SK-MEL-5 (cell line): ENCODE measurements around the gene OR52B2. TPM values are rescaled to one million over a fixed set of nuclear protein-coding genes. Genes with fewer than 3 reads are reported as not detected.

ENCODE experiments used
- DNase-seq: peaks from one replicate; pipeline ENCODE4 v3.0.0-alpha.2; 2016; ENCODE audit warnings: low read depth, low spot score
- in situ Hi-C: cut with HindIII; loops from 2 replicates; pipeline ENCODE4 v1.10.0; 2016; ENCODE audit warnings: low sequenced_read_pairs, high pct_unique_total_duplicates, low pct_unique_long_range_greater_than_20kb
- polyA plus RNA-seq, 2 experiments: library from polyadenylated mRNA; depleted of rRNA; stranded (reverse); fragments of >200 nt; gene quantifications; 2 replicates each; pipeline ENCODE4 v1.2.3, GENCODE V29; 2015
- total RNA-seq: library from RNA; depleted of rRNA; stranded (reverse); fragments of >200 nt; shearing (Covaris generic); gene quantifications from 2 replicates; pipeline ENCODE4 v1.2.3, GENCODE V29; 2014; rRNA removed

Gene OR52B2
- not detected in 2 replicates for total RNA-seq
- not detected in 2 replicates for polyA plus RNA-seq (2015; cell fraction: cytosol; rRNA removed)
- not detected in 2 replicates for polyA plus RNA-seq (2015; cell fraction: nucleus; rRNA removed)

DNA sequence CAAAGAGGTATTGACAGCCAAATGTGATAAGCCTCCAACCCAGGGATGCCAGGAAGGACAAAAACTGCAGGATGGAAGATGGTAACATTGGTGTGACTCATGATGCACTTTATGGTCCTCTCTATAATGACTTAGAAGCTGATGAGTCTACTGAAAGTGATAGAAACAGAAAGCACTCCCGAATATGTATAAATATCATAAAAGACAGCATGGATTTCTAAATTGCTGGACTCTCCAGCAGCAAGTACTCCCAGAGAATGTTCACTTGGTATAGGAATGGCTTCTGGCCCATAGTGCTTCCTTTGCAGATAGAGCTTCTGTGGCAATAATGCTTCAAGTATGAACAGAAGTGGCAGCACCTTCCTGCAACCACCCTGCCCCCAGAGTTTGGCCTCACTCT is at the start of gene OR52B2:
Gene OR52B2, minus strand, starts transcription at position 101 of the 400 bp plus-strand sequence. Its CDS starts 0 bp downstream, at position 101.
- in situ Hi-C loops, result no loop called here
- no peak for DNase-seq

DNA sequence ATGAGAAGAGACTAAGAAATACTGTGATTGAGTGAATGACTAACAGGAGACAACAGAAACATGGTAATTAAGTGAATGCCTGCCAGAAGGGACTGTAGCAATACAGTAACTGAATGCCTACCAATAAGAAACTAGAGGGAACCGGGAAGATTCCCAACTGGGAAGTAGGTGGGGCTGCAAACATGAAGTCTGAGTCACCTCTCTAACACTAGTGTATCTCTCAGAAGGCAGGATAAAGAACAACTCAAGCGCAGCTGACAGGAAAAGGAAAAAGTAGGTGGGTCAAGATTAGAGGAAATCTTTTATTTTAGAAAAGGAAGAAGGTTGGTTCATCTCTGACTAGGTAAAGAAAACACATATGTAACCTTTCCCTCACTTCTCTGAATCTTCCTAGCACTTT is 49.2 kb upstream of the OR52B2 start:
- DNase-seq, result no peak
- in situ Hi-C loops, result no loop called here

DNA sequence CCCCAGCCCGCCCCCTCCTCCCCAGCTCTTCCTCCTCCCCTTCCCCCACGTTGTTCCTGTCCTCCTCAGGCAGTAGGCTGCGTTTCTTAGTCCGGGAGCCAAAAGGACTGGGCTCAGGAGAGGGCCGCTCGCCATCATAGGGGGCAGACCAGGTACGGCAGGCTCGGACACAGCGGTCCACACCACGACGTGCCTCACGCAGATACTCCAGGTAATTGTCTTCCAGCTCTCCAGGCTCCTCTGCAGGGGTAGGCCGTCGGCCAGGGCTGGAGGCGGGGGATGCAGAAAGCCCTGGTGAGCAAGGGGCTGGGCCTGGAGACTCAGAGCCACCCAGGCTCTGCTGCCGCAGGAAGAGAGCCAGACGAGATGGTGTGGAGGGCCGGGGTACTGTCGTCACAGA is 47.6 kb upstream of the OR52B2 start:
- no peak for DNase-seq
- in situ Hi-C loops, result no loop called here

DNA sequence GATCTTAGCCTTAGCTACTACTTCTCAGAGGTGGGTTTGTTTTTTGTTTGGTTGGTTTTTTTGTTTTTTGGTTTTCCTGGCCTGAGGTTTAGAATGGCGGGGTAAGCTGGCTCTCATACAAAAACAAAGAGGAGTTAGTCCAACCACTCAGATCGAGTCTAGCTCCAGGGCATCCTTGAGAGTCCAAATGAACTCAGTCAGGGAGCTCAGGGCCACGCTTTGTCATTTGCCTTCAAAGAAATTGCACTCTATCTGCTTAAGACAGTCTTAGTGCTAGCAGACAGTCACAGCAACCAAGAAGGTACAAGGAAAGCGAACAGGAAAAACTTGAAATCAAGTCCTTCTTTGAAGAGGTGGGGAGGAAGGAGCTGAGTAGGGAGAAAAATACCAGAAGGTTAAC is 46.4 kb upstream of the OR52B2 start:
- in situ Hi-C loops, result no loop called here
- DNase-seq, result no peak

DNA sequence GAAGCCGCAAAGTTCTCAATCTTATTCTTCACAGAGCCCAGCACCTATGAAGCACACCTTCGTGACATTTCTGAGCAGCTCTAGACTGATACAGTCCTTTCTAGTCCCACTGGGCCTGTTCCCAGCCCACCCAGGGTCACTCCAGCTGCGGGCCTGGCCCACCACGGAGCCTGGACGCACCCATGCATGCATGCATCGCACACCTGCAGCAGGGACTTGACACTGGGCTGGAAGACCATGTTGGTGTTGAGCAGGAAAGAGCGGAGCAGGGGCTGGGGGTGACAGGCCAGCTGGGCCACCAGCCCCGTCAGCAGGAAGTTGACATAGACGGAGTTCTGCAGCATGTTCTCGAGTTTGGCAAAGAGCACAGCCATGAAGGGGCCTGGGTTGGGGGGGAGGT is 44.4 kb upstream of the OR52B2 start:
- no peak for DNase-seq
- in situ Hi-C loops, result no loop called here

DNA sequence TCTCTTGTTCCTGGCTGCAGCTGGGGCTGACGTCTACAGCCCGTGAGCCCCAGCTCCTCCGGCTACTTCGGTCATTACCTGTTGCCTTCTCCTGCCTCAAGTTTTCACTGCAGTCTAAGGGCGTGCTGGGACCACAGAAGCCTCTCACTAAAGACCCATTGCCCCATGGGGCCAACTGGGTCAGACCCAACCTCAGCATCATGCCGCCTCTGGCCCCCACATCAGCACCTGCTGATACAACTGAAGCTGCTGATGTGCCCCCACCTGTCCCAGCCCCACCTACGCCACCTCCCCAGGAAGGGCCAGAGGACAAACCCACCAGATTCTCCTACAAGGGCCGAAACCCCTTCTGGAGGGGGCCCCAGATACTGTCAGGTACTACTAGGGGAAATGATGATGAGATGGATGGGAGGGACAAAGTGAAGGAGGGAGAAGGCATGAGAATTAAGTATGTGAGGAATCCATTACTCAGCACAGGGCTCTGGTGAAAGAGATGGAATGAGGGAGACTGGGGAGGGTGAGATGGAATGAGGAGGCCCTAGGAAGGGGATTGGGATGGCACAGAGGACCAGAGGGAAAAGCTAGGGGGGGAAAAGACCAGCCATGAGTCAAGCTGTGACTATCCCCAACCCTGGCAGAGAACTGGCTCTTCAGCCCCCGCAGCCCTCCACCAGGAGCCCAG is 40.3 kb upstream of the OR52B2 start:
- in situ Hi-C loops, result no loop called here
- no peak for DNase-seq

DNA sequence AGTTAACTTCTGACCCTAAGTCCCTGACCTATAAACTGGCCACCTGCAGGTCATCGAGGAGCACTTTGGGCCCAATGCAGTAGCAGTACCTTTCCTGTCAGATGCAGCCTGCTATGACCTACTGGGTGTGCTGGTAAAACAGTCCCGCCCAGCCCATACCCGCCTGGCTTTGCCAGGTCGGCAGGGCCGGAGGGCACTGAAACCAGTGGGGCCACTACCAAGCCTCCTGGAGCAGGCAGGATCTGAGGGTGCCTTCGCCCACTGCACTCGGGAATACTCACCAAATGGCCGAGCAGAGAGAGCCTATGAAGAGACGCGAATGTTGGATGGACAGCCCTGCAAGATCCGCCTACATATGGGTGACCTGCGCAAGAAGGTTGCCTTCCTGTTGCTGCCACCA is 39.7 kb upstream of the OR52B2 start:
- DNase-seq, result no peak
- in situ Hi-C loops, result no loop called here

DNA sequence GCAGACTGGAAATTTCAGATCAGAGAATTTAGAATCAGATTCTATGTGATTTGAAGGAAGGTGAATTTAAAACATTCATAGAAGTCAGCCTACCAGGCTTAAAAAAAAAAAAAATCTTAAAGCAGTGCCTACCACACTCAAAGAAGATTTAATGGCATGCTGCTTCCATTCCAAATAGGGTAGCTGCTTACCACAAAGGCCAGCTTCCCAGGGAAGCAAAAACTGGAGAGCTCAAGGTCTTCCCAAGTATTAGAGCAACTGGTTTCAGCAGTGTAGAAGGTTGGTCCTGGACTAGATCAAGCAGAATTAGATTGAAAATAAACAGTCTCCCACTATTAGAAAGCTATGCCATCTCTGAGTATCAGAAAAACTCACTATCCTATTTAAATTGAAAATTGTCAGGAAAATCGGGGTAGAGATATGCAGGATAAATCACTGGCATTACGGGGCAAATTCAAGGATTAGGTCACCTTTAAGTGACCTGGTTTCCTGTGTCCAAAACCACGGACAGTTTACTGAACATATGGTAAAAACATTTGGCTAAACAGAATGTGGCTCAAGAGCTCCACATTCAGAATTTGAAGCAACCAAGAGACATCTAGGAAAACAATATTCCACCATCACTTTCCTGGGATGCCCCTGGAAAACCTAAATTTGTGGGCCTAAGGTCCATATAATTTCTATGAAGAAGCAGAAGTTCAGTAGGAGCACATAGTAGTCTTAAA is 36.5 kb upstream of the OR52B2 start:
- no peak for DNase-seq
- in situ Hi-C loops, result no loop called here

DNA sequence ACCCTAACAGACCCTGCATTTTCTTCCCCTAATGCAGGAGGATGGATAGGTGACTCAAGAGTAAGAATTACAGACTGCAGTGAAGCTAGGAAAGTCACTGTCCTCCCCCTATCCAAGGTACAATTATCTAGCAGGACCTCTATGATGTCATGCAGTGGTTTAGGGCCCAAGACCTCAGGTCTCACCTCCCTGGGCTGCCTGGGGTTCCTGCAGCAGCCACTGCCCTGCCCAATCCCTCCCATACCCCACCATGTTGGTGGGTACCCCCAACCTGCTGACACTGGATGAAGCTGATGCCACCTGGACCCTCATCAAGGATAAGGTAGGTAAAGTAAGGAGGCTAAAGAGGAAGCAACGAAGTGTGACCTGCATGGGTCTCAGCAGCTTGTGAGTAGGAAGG is 35.2 kb upstream of the OR52B2 start, which contains the start of gene C11orf42:
Gene C11orf42, plus strand, starts transcription at position 192 of the 400 bp plus-strand sequence. Its CDS starts 59 bp downstream, at position 251.
- in situ Hi-C loops, result no loop called here

DNA sequence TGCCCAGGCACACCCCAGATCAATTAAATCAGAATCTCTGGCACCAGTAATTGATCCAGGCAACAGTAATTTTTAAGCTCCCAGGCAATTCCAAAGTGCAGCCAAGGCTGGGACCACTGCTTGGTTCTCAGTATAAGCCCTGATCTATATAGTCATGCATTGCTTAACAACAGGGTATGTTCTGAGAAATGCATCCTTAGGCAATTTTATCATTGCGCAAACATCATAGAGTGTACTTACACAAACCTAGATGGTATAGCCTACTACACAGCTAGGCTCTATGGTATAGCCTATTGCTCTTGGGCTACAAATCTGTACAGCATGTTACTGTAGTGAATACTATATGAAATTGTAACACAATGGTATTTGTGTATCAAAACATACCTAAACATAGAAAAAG is 34.6 kb upstream of the OR52B2 start:
- DNase-seq, result no peak
- in situ Hi-C loops, result no loop called here

More for the DNA sequence above, 35.2 kb upstream of the OR52B2 start, which contains the start of gene C11orf42:
- DNase-seq, result no peak

DNA sequence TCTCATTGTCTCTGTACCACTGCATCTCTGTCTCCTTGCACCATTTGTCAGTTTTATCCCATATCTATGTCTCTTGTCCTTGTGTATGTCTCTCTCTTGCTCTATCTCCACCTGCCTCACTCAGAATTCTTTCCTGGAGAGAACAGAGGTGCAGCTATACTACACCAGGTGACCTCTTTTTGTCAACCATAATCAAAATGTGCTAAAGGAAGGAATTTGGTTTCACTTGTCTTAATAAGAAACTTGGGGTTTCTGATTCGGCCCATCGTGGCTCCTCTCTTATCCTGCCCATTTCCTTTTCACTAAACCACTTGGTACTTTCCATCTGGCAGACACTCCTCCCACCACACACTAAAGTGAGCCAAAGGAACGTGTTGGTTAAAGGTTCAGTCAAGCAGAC is 33.2 kb upstream of the OR52B2 start:
- in situ Hi-C loops, result no loop called here
- no peak for DNase-seq

DNA sequence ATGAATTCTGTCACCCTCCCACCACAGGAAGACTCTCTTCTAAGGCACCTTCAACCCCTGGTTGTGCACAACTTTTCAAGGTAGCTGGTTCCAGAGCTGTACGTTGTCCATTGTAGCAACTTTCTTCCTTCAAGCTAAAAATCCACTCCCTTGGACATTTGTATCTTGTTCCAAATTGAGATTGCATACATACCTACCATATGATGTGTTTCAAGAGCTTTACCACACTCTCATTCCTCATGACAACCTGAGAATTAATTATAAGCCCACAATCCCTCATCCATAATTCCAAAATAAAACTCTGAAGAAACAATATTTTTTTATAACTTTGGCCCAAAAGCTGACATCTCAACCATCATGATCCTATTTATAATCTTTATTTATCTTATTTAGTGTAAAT is 31.9 kb upstream of the OR52B2 start:
- in situ Hi-C loops, result no loop called here
- no peak for DNase-seq

DNA sequence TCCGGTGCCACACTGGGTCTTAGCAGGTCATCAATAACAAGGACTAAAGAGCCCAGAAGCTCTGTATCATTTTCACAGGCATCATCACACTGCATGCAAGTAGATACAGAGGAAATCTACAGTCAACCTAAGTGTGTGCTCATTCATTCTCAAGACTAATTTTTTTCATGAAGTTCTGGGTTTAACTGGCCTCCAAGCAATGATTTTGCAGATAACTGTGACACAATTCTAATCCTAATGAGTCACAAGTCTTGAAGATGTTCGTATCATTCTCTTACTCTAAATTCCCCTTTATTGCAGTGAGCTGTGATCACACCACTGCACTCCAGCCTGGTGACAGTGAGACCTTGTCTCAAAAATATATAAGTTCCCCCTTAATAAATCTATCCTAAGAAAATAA is 31.4 kb upstream of the OR52B2 start:
- in situ Hi-C loops, result no loop called here
- no peak for DNase-seq

DNA sequence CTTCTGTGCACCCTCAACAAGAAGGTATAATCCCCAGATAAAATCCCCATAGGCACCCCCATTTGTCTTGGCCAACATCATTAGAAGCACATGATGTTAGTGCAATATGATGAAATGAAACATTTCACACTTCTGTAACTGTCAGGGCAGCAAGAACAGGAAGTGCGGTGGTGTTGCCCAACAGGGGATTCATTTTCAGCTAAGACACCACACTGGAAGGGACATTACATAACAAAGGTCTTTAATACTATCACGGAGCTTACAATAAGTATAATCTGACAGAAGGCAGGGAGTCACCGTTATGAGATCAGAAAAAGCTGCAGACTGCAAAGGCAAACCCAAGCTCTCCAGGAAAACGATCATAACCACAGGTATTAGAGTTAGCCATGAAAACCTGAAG is 30.8 kb upstream of the OR52B2 start:
- in situ Hi-C loops, result no loop called here
- DNase-seq, result no peak

DNA sequence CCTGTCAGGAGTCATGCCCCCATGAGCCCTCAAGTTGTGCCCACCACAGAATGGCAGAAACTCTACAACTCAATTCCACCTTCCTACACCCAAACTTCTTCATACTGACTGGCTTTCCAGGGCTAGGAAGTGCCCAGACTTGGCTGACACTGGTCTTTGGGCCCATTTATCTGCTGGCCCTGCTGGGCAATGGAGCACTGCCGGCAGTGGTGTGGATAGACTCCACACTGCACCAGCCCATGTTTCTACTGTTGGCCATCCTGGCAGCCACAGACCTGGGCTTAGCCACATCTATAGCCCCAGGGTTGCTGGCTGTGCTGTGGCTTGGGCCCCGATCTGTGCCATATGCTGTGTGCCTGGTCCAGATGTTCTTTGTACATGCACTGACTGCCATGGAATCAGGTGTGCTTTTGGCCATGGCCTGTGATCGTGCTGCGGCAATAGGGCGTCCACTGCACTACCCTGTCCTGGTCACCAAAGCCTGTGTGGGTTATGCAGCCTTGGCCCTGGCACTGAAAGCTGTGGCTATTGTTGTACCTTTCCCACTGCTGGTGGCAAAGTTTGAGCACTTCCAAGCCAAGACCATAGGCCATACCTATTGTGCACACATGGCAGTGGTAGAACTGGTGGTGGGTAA is 29.2 kb upstream of the OR52B2 start, which contains the start of gene OR52W1:
Gene OR52W1, plus strand, starts transcription at position 51 of the 637 bp plus-strand sequence. Its CDS starts 0 bp downstream, at position 51.
- DNase-seq, result no peak
- in situ Hi-C loops, result no loop called here

DNA sequence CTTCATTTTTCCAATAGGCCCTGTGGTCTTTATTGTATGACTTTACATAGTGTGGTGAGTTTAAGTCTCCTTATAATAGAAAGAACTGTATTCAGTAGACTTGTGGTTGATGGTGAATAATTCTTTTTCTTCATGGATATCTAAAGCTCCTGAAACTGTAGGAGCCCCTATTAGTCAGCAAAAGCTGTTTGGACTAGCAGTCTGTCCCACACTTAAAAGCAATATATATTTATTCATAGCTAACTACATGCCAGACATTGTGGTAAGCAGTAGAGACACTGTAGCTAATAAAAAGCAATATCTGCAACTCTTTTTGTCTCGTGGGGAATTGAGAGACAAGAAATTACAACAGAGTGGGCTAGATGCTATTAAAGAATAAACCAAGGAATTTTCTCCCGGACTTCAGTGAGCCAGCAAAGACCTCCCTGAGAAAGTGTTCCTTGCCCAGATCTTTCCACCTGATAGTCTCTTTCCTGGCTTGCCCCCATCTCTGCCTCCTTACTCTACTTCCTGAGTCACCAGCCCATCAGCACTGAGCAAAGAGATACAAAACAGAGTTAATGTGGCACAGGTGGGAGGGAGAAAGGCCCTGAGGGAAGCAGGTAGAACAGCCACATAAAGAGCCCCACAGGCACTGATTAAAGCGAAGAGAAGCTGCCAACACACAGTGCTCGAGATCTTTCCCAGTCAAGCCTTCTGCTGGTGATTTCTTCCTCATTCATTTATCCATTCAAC is 27.5 kb upstream of the OR52B2 start:
- no peak for DNase-seq
- in situ Hi-C loops, result no loop called here

DNA sequence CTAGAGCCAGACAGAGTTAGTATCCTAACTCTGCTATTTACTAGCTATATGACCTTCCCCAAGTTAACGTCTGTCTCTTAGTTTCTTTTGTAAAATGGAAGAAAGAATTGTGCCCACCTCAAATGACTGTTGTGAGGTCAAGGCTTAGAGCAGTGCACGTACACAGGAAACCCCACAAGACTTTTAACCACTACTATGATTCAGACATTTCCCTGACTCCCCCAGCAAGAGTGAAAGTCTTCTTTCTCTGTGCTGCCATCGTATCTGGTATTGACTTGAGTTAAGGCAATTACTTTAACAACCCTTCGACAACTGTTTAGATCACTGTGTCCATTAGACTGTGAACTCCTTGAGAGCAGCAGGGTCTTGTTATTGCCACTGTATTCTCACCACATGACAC is 26.3 kb upstream of the OR52B2 start:
- DNase-seq, result no peak
- in situ Hi-C loops, result no loop called here
